ENCODE measurements around the gene PLEKHG5.

- TF ChIP-seq, protein P1, sequence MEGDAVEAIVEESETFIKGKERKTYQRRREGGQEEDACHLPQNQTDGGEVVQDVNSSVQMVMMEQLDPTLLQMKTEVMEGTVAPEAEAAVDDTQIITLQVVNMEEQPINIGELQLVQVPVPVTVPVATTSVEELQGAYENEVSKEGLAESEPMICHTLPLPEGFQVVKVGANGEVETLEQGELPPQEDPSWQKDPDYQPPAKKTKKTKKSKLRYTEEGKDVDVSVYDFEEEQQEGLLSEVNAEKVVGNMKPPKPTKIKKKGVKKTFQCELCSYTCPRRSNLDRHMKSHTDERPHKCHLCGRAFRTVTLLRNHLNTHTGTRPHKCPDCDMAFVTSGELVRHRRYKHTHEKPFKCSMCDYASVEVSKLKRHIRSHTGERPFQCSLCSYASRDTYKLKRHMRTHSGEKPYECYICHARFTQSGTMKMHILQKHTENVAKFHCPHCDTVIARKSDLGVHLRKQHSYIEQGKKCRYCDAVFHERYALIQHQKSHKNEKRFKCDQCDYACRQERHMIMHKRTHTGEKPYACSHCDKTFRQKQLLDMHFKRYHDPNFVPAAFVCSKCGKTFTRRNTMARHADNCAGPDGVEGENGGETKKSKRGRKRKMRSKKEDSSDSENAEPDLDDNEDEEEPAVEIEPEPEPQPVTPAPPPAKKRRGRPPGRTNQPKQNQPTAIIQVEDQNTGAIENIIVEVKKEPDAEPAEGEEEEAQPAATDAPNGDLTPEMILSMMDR (IDR thresholded peaks at IDR 0.05 in 4 of 5, conservative IDR thresholded peaks at IDR 0.05 in 1 of 5): no peak
- no peak for TF ChIP-seq POLR2A (IDR thresholded peaks at IDR 0.05)
Measured at GRCh38 chr1:6446665-6447015, 44.8 kb downstream of the PLEKHG5 start.
